ENCODE data around the gene SLC19A1.

Gene SLC19A1

DNA sequence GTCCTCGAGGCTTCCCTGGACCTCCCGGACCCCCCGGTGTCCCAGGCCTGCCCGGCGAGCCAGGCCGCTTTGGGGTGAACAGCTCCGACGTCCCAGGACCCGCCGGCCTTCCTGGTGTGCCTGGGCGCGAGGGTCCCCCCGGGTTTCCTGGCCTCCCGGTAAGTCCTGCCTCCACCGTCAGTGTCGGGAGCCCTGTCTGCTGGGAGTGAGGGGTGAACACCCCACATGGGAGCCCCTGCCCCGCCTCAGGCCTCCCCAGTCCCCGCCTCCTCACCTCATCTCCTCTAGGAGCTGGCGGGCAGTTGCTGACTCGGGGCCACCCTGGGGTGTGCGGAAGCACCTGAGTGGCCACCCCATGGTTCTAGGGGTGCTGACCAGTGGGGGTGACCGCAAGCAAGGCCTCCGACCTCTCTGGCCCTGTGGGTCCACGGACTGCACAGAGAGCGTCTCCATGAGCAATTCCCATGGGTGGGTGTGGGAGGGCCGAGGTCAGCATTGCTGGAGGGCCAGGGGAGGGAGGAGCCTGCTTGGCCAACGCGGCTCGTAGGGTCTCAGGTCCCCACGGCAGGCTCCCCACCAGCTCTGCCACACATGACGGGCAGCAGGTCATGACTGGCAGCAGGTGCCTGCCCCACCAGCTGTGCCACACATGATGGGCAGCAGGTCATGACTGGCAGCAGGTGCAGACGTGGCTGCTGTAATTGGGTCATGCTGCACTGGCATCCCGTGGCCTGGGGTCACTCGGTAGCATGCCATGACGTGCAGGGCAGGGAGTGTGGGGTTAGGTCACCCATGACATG is 61.3 kb downstream of the SLC19A1 start:
- H4K20me1 ChIP-seq (ENCODE audit: insufficient read depth, low read length), result no peaks in the 10 kb centered on the region
- H3K4me2 ChIP-seq (ENCODE audit: insufficient read depth, low read length), result no peak overlapping the region
- no peaks in the 10 kb centered on the region for H3K36me3 ChIP-seq (ENCODE audit: insufficient read depth, low read length)
- no peak overlapping the region for H3K27ac ChIP-seq (ENCODE audit: low read length)
- H3K9me3 ChIP-seq (ENCODE audit: insufficient read depth, low read length, severe bottlenecking), result no peaks in the 10 kb centered on the region
- no peak overlapping the region for H3K4me3 ChIP-seq (ENCODE audit: low read depth in 1 of 2, low read length in 2 of 2)
- DNase-seq (no peak), ATAC-seq (ENCODE audit: insufficient read depth, low read depth) (no peak)
- H2AFZ ChIP-seq (ENCODE audit: low read depth, low read length), result no peak overlapping the region
- H3K4me1 ChIP-seq (ENCODE audit: insufficient read depth, low read length), result peaks cover 19% of the 10 kb centered on the region
- no peaks in the 10 kb centered on the region for H3K79me2 ChIP-seq (ENCODE audit: insufficient read depth, low read length)
- TF ChIP-seq, protein P1, sequence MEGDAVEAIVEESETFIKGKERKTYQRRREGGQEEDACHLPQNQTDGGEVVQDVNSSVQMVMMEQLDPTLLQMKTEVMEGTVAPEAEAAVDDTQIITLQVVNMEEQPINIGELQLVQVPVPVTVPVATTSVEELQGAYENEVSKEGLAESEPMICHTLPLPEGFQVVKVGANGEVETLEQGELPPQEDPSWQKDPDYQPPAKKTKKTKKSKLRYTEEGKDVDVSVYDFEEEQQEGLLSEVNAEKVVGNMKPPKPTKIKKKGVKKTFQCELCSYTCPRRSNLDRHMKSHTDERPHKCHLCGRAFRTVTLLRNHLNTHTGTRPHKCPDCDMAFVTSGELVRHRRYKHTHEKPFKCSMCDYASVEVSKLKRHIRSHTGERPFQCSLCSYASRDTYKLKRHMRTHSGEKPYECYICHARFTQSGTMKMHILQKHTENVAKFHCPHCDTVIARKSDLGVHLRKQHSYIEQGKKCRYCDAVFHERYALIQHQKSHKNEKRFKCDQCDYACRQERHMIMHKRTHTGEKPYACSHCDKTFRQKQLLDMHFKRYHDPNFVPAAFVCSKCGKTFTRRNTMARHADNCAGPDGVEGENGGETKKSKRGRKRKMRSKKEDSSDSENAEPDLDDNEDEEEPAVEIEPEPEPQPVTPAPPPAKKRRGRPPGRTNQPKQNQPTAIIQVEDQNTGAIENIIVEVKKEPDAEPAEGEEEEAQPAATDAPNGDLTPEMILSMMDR (IDR thresholded peaks at IDR 0.05; ENCODE audit: borderline replicate concordance, extremely low read depth, low read length, poor library complexity, severe bottlenecking), result no peak
- TF ChIP-seq EZH2 (IDR thresholded peaks at IDR 0.05; ENCODE audit: borderline replicate concordance, low read depth, low read length, severe bottlenecking), result no peak
- H3K9ac ChIP-seq (ENCODE audit: low read depth, low read length), result no peak overlapping the region
- no peaks in the 10 kb centered on the region for H3K27me3 ChIP-seq (ENCODE audit: insufficient read depth, low read length, poor library complexity)

DNA sequence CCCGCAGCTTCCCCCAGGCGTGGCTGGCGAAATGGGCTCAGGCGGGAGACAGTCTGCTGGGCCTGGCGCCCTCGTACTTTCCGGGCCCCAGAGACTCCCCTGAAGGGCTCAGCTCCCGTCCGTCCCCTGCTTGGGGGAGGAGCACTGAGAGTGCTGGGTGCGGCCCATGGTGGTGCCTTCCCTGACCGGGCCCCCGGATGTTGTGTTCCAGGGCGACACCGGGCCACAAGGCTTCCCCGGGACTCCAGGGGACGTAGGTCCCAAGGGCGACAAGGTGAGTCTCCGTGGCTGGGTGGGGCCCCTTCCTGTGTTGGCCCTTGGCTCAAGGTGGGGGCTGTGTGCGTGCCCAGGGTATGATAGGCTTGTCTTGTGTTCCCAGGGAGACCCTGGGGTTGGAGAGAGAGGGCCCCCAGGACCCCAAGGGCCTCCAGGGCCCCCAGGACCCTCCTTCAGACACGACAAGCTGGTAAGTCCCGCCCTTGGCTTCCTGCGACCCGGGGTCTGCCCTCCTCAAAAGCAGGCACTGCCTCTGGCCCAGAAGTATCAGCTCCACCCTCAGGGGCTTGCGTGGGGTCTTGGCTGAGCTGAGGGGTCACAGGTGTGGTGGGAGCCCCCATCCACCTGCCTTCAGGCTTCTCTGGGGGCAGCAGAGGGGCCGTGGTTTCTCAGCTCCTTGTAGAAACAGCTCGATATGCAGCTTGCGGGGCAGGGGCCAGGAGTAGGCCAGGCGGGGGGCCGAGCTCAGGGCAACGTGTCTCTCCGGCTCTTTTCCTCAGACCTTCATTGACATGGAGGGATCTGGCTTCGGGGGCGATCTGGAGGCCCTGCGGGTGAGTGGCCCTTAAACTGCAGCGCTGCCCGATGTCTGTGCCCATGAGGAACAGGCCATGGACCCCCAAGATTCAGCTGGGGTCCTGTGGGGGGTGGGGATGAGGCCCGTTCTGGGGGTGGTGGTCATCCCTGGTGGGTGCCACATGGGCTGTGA is 62.3 kb downstream of the SLC19A1 start:
- Histone ChIP-seq H3K79me2 (ENCODE audit: insufficient read depth, low read length) (no peaks in the 10 kb centered on the region), H3K36me3 (ENCODE audit: insufficient read depth, low read length) (no peaks in the 10 kb centered on the region), H3K27ac (ENCODE audit: low read length) (no peak overlapping the region), H3K4me3 (ENCODE audit: low read depth in 1 of 2, low read length in 2 of 2) (no peak overlapping the region), H3K9ac (ENCODE audit: low read depth, low read length) (no peak overlapping the region), H4K20me1 (ENCODE audit: insufficient read depth, low read length) (no peaks in the 10 kb centered on the region), H3K4me2 (ENCODE audit: insufficient read depth, low read length) (no peak overlapping the region), H2AFZ (ENCODE audit: low read depth, low read length) (no peak overlapping the region), H3K9me3 (ENCODE audit: insufficient read depth, low read length, severe bottlenecking) (no peaks in the 10 kb centered on the region), H3K4me1 (ENCODE audit: insufficient read depth, low read length) (peaks cover 19% of the 10 kb centered on the region), H3K27me3 (ENCODE audit: insufficient read depth, low read length, poor library complexity) (no peaks in the 10 kb centered on the region)
- DNase-seq (no peak), ATAC-seq (ENCODE audit: insufficient read depth, low read depth) (no peak)
- TF ChIP-seq, protein P1 (IDR thresholded peaks at IDR 0.05; ENCODE audit: borderline replicate concordance, extremely low read depth, low read length, poor library complexity, severe bottlenecking), result no peak
- no peak for TF ChIP-seq EZH2 (IDR thresholded peaks at IDR 0.05; ENCODE audit: borderline replicate concordance, low read depth, low read length, severe bottlenecking)

DNA sequence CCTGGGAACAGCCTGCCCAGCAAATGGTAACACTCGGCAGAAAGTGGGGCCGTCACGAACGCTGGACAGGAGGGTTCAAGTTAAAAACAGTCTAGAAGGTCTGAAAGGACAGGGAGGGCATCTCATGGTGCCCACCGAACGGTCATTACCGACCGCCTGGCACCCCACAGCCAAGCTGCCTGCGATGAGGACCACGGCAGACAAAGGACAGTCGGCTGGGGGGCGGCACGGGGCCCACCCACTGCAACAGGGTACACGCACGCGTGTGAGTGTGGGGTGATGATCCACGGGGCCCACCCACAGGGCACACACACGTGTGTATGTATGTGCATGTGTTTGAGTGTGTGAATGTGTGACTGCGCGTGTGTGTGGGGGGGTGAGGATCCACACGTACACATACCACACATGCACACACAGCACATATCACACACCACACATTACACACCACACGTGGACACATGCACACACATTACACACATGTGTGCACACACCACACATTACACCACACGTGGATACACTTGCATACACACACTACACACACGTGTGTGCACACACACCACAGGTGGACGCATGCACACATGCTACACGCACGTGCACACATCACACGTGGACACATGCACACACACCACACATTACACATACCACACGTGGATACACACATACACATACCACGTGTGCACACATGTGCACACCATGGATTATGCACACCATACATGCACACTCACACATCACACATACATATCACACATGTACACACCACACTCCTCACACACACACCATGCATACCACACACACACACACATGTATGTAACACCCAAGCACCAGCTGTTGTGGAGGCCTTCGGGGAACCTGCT is 63.2 kb downstream of the SLC19A1 start:
- H3K4me2 ChIP-seq (ENCODE audit: insufficient read depth, low read length), result peak overlapping the region; percentile 61
- DNase-seq, result no peak
- peaks cover 19% of the 10 kb centered on the region for H3K4me1 ChIP-seq (ENCODE audit: insufficient read depth, low read length)
- peak overlapping the region; percentile 32; the same call in 1 of the 2 replicates for H3K9ac ChIP-seq (ENCODE audit: low read depth, low read length)
- no peaks in the 10 kb centered on the region for H3K9me3 ChIP-seq (ENCODE audit: insufficient read depth, low read length, severe bottlenecking)
- TF ChIP-seq EZH2 (IDR thresholded peaks at IDR 0.05; ENCODE audit: borderline replicate concordance, low read depth, low read length, severe bottlenecking), result no peak
- TF ChIP-seq, protein P1 (IDR thresholded peaks at IDR 0.05; ENCODE audit: borderline replicate concordance, extremely low read depth, low read length, poor library complexity, severe bottlenecking), result no peak
- ATAC-seq (ENCODE audit: insufficient read depth, low read depth), result no peak
- H3K27me3 ChIP-seq (ENCODE audit: insufficient read depth, low read length, poor library complexity), result no peaks in the 10 kb centered on the region
- H3K79me2 ChIP-seq (ENCODE audit: insufficient read depth, low read length), result no peaks in the 10 kb centered on the region
- peak overlapping the region; percentile 37; the same call in 1 of the 2 replicates for H3K27ac ChIP-seq (ENCODE audit: low read length)
- no peaks in the 10 kb centered on the region for H4K20me1 ChIP-seq (ENCODE audit: insufficient read depth, low read length)
- peak overlapping the region; percentile 82 for H2AFZ ChIP-seq (ENCODE audit: low read depth, low read length)
- no peaks in the 10 kb centered on the region for H3K36me3 ChIP-seq (ENCODE audit: insufficient read depth, low read length)
- no peak overlapping the region; a peak in 1 of 4 replicates for H3K4me3 ChIP-seq (ENCODE audit: low read depth in 1 of 2, low read length in 2 of 2)
